Endothelial cell of umbilical vein (primary cell): Measurements from ENCODE around the gene CUBN. TPM values are rescaled to one million over a fixed set of nuclear protein-coding genes. Genes with fewer than 3 reads are reported as not detected.
A peak's percentile ranks its signal among the peaks of the same experiment; 100 is the strongest.

Experiments used
- BruUV-seq: library from RNA; stranded (reverse); fragments of 400-500 nt; replicated peaks from 2 replicates; lab custom pipeline; 2021; lab: Mats Ljungman, UMichigan
- CTCF ChIA-PET: fragments of 300-600, 350-600 bp; sonication (Branson Sonifier 250); formaldehyde crosslinking; loops from one replicate; lab custom pipeline; 2021; ENCODE audit warnings: antibody characterized with exemption, inconsistent platforms; lab: Charles Lee
- POLR2A ChIA-PET: fragments of 300-600, 350-600 bp; sonication (Branson Sonifier 250); formaldehyde crosslinking; loops from one replicate; lab custom pipeline; 2021; ENCODE audit warnings: antibody characterized with exemption, inconsistent platforms; lab: Charles Lee
- DNase-seq: peaks from one replicate; pipeline ENCODE4 v3.0.0-alpha.2; 2011; ENCODE audit warnings: low read depth, low spot score
- FAIRE-seq: peaks from 2 replicates; lab custom pipeline; 2011; peaks lifted over from hg19 to GRCh38; lab: Jason Lieb, UNC
- H2AFZ ChIP-seq: 2 replicates; pipeline ENCODE4 v1.6.0; 2012; ENCODE audit warnings: low read depth, low read length, control low read depth, inconsistent platforms
- H3K27ac ChIP-seq: 2 replicates; pipeline ENCODE4 v1.5.1; 2011; ENCODE audit warnings: low read depth, mild to moderate bottlenecking, control low read depth, low read length, moderate library complexity; ENCODE audit not compliant: insufficient read depth
- H3K27me3 ChIP-seq, 2 experiments: 2 replicates each; pipeline versions ENCODE4 v1.6.0 to v1.6.1; 2011; ENCODE audit warnings: low read length in 2 of 2, mixed read lengths in 1 of 2; ENCODE audit not compliant: control insufficient read depth in 2 of 2, insufficient read depth in 2 of 2
- H3K36me3 ChIP-seq, 2 experiments: 2 replicates in 1 of 2; 3 replicates in 1 of 2; pipeline ENCODE4 v1.5.1; 2011; ENCODE audit warnings: low read length in 2 of 2, mild to moderate bottlenecking in 1 of 2, moderate library complexity in 1 of 2; ENCODE audit not compliant: control insufficient read depth in 2 of 2, insufficient read depth in 2 of 2; ENCODE audit errors: extremely low read depth in 1 of 2
- H3K4me1 ChIP-seq: 3 replicates; pipeline ENCODE4 v1.5.1; 2011; ENCODE audit warnings: mild to moderate bottlenecking, low read length; ENCODE audit not compliant: control insufficient read depth, insufficient read depth; ENCODE audit errors: extremely low read depth
- H3K4me2 ChIP-seq: 2 replicates; pipeline ENCODE4 v1.6.1; 2011; ENCODE audit warnings: low read length, control low read depth, mixed read lengths; ENCODE audit not compliant: insufficient read depth
- H3K4me3 ChIP-seq, 3 experiments: fragments of 200-600 bp in 1 of 3; sonication (generic), shearing (Covaris generic) in 1 of 3; replicated peaks in 1 of 3; 2 replicates each; pipeline ENCODE4 v1.5.1; 2011 to 2016; ENCODE audit warnings: control low read depth in 3 of 3, low read length in 3 of 3, mild to moderate bottlenecking in 2 of 3, inconsistent platforms in 1 of 3, low read depth in 1 of 3, moderate library complexity in 1 of 3; ENCODE audit not compliant: insufficient read depth in 1 of 3
- H3K79me2 ChIP-seq: 2 replicates; pipeline ENCODE4 v1.6.0; 2012; ENCODE audit warnings: low read length, inconsistent platforms; ENCODE audit not compliant: control insufficient read depth, insufficient read depth
- H3K9ac ChIP-seq: replicated peaks from 2 replicates; pipeline ENCODE3; 2011; ENCODE audit warnings: low read length, control low read depth; ENCODE audit not compliant: insufficient read depth; ENCODE audit errors: extremely low read depth
- H3K9me1 ChIP-seq: replicated peaks from 3 replicates; pipeline ENCODE4 v1.6.0; 2011; ENCODE audit warnings: mild to moderate bottlenecking, low read length; ENCODE audit not compliant: control insufficient read depth, insufficient read depth; ENCODE audit errors: extremely low read depth
- H3K9me3 ChIP-seq: replicated peaks from 2 replicates; pipeline ENCODE4 v1.5.1; 2012; ENCODE audit warnings: low read length, inconsistent platforms; ENCODE audit not compliant: control insufficient read depth, insufficient read depth
- H4K20me1 ChIP-seq: replicated peaks from 2 replicates; pipeline ENCODE3; 2011; ENCODE audit warnings: mild to moderate bottlenecking, low read length; ENCODE audit not compliant: control insufficient read depth, insufficient read depth; ENCODE audit errors: extremely low read depth
- EZH2 ChIP-seq: IDR thresholded peaks from 2 replicates; pipeline ENCODE4 v1.6.1; 2012; ENCODE audit warnings: borderline replicate concordance, low read depth, mild to moderate bottlenecking, moderate library complexity, low read length, inconsistent platforms; ENCODE audit not compliant: severe bottlenecking
- FOS ChIP-seq: IDR thresholded peaks from 2 replicates; pipeline ENCODE4 v1.6.1; 2011; ENCODE audit warnings: mild to moderate bottlenecking, low read length, moderate library complexity, borderline replicate concordance; ENCODE audit not compliant: insufficient read depth
- GATA2 ChIP-seq: IDR thresholded peaks from 2 replicates; pipeline ENCODE4 v1.7.0; 2011; ENCODE audit warnings: low read depth, mild to moderate bottlenecking, moderate library complexity, mixed read lengths, low read length; ENCODE audit not compliant: insufficient read length, insufficient read depth
- JUN ChIP-seq: IDR thresholded peaks from 2 replicates; pipeline ENCODE4 v1.6.1; 2011; ENCODE audit warnings: borderline replicate concordance, low read depth; ENCODE audit not compliant: insufficient read length, insufficient read depth
- MYC ChIP-seq: IDR thresholded peaks from one replicate; pipeline ENCODE4 v1.6.1; 2011; ENCODE audit warnings: mild to moderate bottlenecking, low read depth, low read length
- POLR2A ChIP-seq: IDR thresholded peaks from 2 replicates; pipeline ENCODE4 v1.6.1; 2012; ENCODE audit warnings: low read depth, mild to moderate bottlenecking, control low read depth, low read length
- POLR2AphosphoS5 ChIP-seq: IDR thresholded peaks from 2 replicates; pipeline ENCODE4 v1.6.1; 2012; ENCODE audit warnings: low read depth, mild to moderate bottlenecking, control low read depth, low read length, moderate library complexity; ENCODE audit not compliant: insufficient read depth
- dilution Hi-C: fragments of 300-500 bp; cut with MboI; formaldehyde crosslinking; loops from one replicate; pipeline ENCODE4 v1.15.0; 2019; ENCODE audit warnings: low sequenced_read_pairs; ENCODE audit not compliant: extremely low pct_ligation_motif_present
- intact Hi-C: fragments of 100-400 bp; cut with micrococcal nuclease; formaldehyde crosslinking; loops from one replicate; pipeline ENCODE4 v1.10.0; 2022
- polyA plus RNA-seq, 4 experiments: library from polyadenylated mRNA; depleted of rRNA in 3 of 4; stranded (reverse) in 3 of 4; unstranded in 1 of 4; fragments of >200 nt; gene quantifications; 2 replicates each; pipeline versions ENCODE4 v1.2.1 to v1.2.3, GENCODE V29; 2011 to 2012; ENCODE audit warnings: missing spikeins in 1 of 4
- total RNA-seq: library from RNA; stranded (reverse); gene quantifications from 2 replicates; pipeline ENCODE4 v1.2.3, GENCODE V29; 2021
- TF ChIP-seq, protein P1 (sequence below): IDR thresholded peaks from 2 replicates; pipeline ENCODE4 v1.6.1; 2011; ENCODE audit not compliant: insufficient read depth, insufficient read length
- TF ChIP-seq, protein P2 (sequence below), 2 donors: IDR thresholded peaks; 1 replicate in 1 of 2; 2 replicates in 1 of 2; pipeline ENCODE4 v1.5.1; 2011; ENCODE audit warnings: low read length in 2 of 2, mild to moderate bottlenecking in 2 of 2, moderate library complexity in 2 of 2, control low read depth in 1 of 2, inconsistent platforms in 1 of 2, low read depth in 1 of 2; ENCODE audit not compliant: insufficient read depth in 1 of 2; ENCODE audit errors: extremely low read depth in 1 of 2

The CUBN gene
- total and polyA plus RNA-seq, 2 donors (not counting 3 experiments of a cell fraction or from before 2014, with no cell fraction given): 2.7 to 4.6 TPM

DNA sequence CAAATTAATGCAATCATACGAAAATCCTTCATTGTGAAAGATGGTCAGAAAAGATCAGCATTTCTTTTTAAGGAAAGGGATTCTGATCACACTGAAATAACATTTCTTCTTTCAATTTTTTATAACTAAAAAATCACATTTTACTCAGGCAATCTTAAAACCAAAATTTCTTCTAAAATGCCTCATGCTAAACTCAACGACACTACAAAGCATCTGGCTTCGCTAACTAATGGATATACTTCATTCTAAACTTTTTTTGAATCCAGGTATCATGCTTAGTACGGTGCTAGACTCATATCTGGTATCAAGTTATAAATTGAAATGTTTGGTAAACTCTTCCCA lies 100.4 kb downstream of the CUBN start:
- H3K79me2 ChIP-seq: no peaks in the 10 kb centered on the region
- no peaks in the 10 kb centered on the region for H4K20me1 ChIP-seq
- CTCF ChIA-PET: interaction anchor here (0.7 to 2.1 kb wide), 8 partner anchors 19 to 172 kb away, joined by 3 to 9 read pairs (median 4); partner anchors contain the start of gene TRDMT1
- H3K4me3 ChIP-seq: peak overlapping the region in 1 of 3 experiments; percentile 9
- H3K4me1 ChIP-seq: peaks cover 64% of the 10 kb centered on the region
- no peak for DNase-seq
- intact Hi-C loops: loop anchor here (1.0 to 2.0 kb wide), 6 partner anchors 33 to 187 kb away; partner anchors contain the start of gene TRDMT1
- H3K36me3 ChIP-seq: no peaks in the 10 kb centered on the region
- dilution Hi-C loops: no loop called here
- no peaks in the 10 kb centered on the region for H3K27me3 ChIP-seq
- no peak for TF ChIP-seq GATA2
- TF ChIP-seq POLR2AphosphoS5: no peak
- POLR2A ChIA-PET: no interaction called here
- no peak for FAIRE-seq
- H3K9ac ChIP-seq: peak overlapping the region; percentile 95
- H3K9me3 ChIP-seq: no peaks in the 10 kb centered on the region
- no TSS peak for BruUV-seq
- H3K9me1 ChIP-seq: no peaks in the 10 kb centered on the region
- H3K4me2 ChIP-seq: peak overlapping the region; percentile 82
- H2AFZ ChIP-seq: no peak overlapping the region
- peak overlapping the region; percentile 99 for H3K27ac ChIP-seq

DNA sequence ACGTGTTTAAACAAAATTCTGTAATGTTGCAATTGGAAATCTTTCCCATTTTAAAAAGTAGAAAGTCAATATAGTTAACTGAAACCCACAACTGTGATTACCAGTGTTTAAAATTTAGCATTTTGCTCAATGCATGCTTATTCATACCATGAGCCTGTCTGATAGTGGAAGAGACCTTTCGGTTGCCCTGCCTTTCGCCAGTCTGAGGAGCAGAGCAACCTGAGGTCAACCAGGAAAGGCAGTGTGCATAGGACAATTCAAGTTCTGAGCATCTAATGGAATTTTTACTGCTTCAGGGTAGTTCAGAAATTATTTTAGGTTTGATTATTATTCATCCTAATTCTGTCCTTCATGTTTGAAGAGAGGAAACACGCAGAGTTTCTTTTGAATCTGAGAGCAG lies 100.8 kb downstream of the CUBN start:
- ChIA-PET POLR2A (interaction anchor here (0.9 kb wide), 1 partner anchor 232 kb away, joined by 3 read pairs; no protein-coding TSS in a partner anchor), CTCF (interaction anchor here (0.7 to 2.1 kb wide), 7 partner anchors 18 to 172 kb away, joined by 3 to 9 read pairs (median 5); partner anchors contain the start of gene TRDMT1)
- H3K27ac ChIP-seq: peak overlapping the region; percentile 99
- H3K36me3 ChIP-seq: no peaks in the 10 kb centered on the region
- no peak overlapping the region for H3K4me3 ChIP-seq
- intact Hi-C loops (loop anchor here (1.0 to 2.0 kb wide), 6 partner anchors 32 to 188 kb away; partner anchors contain the start of gene TRDMT1), dilution Hi-C loops (no loop called here)
- H3K9me3 ChIP-seq: no peaks in the 10 kb centered on the region
- peak overlapping the region; percentile 95 for H3K9ac ChIP-seq
- FAIRE-seq (peak; percentile 44), DNase-seq (no peak)
- no peaks in the 10 kb centered on the region for H3K27me3 ChIP-seq
- H3K4me1 ChIP-seq: peaks cover 68% of the 10 kb centered on the region
- H2AFZ ChIP-seq: no peak overlapping the region
- no peaks in the 10 kb centered on the region for H4K20me1 ChIP-seq
- no peak for TF ChIP-seq MYC
- TF ChIP-seq FOS: no peak
- TF ChIP-seq POLR2AphosphoS5: no peak
- TF ChIP-seq, protein P1, sequence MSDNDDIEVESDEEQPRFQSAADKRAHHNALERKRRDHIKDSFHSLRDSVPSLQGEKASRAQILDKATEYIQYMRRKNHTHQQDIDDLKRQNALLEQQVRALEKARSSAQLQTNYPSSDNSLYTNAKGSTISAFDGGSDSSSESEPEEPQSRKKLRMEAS: no peak
- TF ChIP-seq EZH2: no peak
- TF ChIP-seq, protein P2, sequence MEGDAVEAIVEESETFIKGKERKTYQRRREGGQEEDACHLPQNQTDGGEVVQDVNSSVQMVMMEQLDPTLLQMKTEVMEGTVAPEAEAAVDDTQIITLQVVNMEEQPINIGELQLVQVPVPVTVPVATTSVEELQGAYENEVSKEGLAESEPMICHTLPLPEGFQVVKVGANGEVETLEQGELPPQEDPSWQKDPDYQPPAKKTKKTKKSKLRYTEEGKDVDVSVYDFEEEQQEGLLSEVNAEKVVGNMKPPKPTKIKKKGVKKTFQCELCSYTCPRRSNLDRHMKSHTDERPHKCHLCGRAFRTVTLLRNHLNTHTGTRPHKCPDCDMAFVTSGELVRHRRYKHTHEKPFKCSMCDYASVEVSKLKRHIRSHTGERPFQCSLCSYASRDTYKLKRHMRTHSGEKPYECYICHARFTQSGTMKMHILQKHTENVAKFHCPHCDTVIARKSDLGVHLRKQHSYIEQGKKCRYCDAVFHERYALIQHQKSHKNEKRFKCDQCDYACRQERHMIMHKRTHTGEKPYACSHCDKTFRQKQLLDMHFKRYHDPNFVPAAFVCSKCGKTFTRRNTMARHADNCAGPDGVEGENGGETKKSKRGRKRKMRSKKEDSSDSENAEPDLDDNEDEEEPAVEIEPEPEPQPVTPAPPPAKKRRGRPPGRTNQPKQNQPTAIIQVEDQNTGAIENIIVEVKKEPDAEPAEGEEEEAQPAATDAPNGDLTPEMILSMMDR (IDR thresholded peaks at IDR 0.05; ENCODE audit: extremely low read depth in 1 of 2, insufficient read depth in 1 of 2, low read depth in 1 of 2, low read length in 2 of 2): no peak
- no peak for TF ChIP-seq POLR2A
- TF ChIP-seq JUN: no peak
- TF ChIP-seq GATA2: no peak
- H3K9me1 ChIP-seq: no peaks in the 10 kb centered on the region
- H3K4me2 ChIP-seq: peak overlapping the region; percentile 82
- no peaks in the 10 kb centered on the region for H3K79me2 ChIP-seq
- BruUV-seq: no TSS peak
